Hepatocyte (in vitro differentiated cells): ENCODE measurements around the gene CHIC1. TPM values are rescaled to one million over a fixed set of nuclear protein-coding genes. Genes with fewer than 3 reads are reported as not detected.
"Not testable (repeated sequence)": the region's sequence is repeated elsewhere in the genome, so short reads cannot be mapped to it uniquely, and the experiment has no call there.

Source experiments
- DNase-seq: peaks from one replicate; pipeline ENCODE4 v3.0.0-alpha.2; 2016; ENCODE audit warnings: low spot score
- H2AFZ ChIP-seq: fragments of 200-600 bp; sonication (generic); 2 replicates; pipeline ENCODE4 v1.6.0; 2016; ENCODE audit warnings: antibody characterized with exemption, mild to moderate bottlenecking
- H3K27ac ChIP-seq: fragments of 200-600 bp; sonication (generic); 2 replicates; pipeline ENCODE4 v1.5.1; 2016; ENCODE audit warnings: mild to moderate bottlenecking
- H3K27me3 ChIP-seq: fragments of 200-600 bp; sonication (generic); 2 replicates; pipeline ENCODE4 v1.6.1; 2016
- H3K36me3 ChIP-seq: fragments of 200-600 bp; sonication (generic); replicated peaks from 2 replicates; pipeline ENCODE4 v1.5.1; 2016; ENCODE audit warnings: low read depth; ENCODE audit not compliant: insufficient read depth
- H3K4me1 ChIP-seq: fragments of 200-600 bp; sonication (generic); 2 replicates; pipeline ENCODE4 v1.5.1; 2016; ENCODE audit warnings: mild to moderate bottlenecking, moderate library complexity; ENCODE audit not compliant: insufficient read depth
- H3K4me2 ChIP-seq: fragments of 200-600 bp; sonication (generic); 2 replicates; pipeline ENCODE4 v1.6.0; 2016
- H3K4me3 ChIP-seq: fragments of 200-600 bp; sonication (generic); 2 replicates; pipeline ENCODE4 v1.5.1; 2016; ENCODE audit warnings: mild to moderate bottlenecking
- H3K79me2 ChIP-seq: fragments of 200-600 bp; sonication (generic); 2 replicates; pipeline ENCODE4 v1.6.0; 2017; ENCODE audit warnings: mild to moderate bottlenecking
- H3K9me2 ChIP-seq: fragments of 200-600 bp; sonication (generic); replicated peaks from 2 replicates; pipeline ENCODE4 v1.6.0; 2017; ENCODE audit warnings: mild to moderate bottlenecking; ENCODE audit not compliant: insufficient read depth
- H3K9me3 ChIP-seq: fragments of 200-600 bp; sonication (generic); 2 replicates; pipeline ENCODE4 v1.5.1; 2016; ENCODE audit warnings: low read depth, mild to moderate bottlenecking
- H4K20me1 ChIP-seq: fragments of 200-600 bp; sonication (generic); 2 replicates; pipeline ENCODE4 v1.6.0; 2016; ENCODE audit warnings: mild to moderate bottlenecking; ENCODE audit not compliant: insufficient read depth, poor library complexity, severe bottlenecking
- CTCF ChIP-seq: fragments of 200-600 bp; sonication (generic); IDR thresholded peaks from 2 replicates; pipeline ENCODE4 v1.5.1; 2016; ENCODE audit warnings: antibody characterized with exemption, mild to moderate bottlenecking; ENCODE audit not compliant: poor library complexity
- EZH2 ChIP-seq: fragments of 200-600 bp; sonication (generic); IDR thresholded peaks from 2 replicates; pipeline ENCODE4 v1.6.1; 2016; ENCODE audit warnings: antibody characterized with exemption, mild to moderate bottlenecking, borderline replicate concordance
- EZH2phosphoT487 ChIP-seq: fragments of 200-600 bp; sonication (generic); IDR thresholded peaks from one replicate; pipeline ENCODE4 v1.6.1; 2018; ENCODE audit warnings: antibody characterized with exemption, mild to moderate bottlenecking, low read depth, moderate library complexity; ENCODE audit not compliant: unreplicated experiment, severe bottlenecking
- WGBS: methylation state at CpG from one replicate; pipeline ENCODE4 v1.1.6; 2016; ENCODE audit warnings: low lambda C conversion rate; ENCODE audit errors: missing lambda C conversion rate; 5-methylcytosine and 5-hydroxymethylcytosine counted together
- polyA plus RNA-seq: library from polyadenylated mRNA; unstranded; fragments of >200 nt; fragmentation: Nextera tagmentation; extraction: Ambion mirVana; gene quantifications from 2 replicates; pipeline ENCODE4 v1.2.1, GENCODE V29; 2016
- total RNA-seq: library from RNA; depleted of rRNA; stranded (reverse); fragments of >200 nt; gene quantifications from 2 replicates; pipeline ENCODE4 v1.2.3, GENCODE V29; 2014

The CHIC1 gene
- total and polyA plus RNA-seq, 2 experiments from 2014 or later, result 1.3 to 15.9 TPM

- no peaks in the 10 kb centered on the region for H3K36me3 ChIP-seq
- WGBS, result 66% methylated on average over 5 of the region's 5 CpGs
- no peaks in the 10 kb centered on the region for H3K4me1 ChIP-seq
- H3K9me3 ChIP-seq, result no peaks in the 10 kb centered on the region
- no peak overlapping the region for H2AFZ ChIP-seq
- no peak overlapping the region for H3K27ac ChIP-seq
- no peaks in the 10 kb centered on the region for H3K79me2 ChIP-seq
- no peak for TF ChIP-seq EZH2phosphoT487
- TF ChIP-seq EZH2, result no peak
- no peak for TF ChIP-seq CTCF
- H4K20me1 ChIP-seq, result no peaks in the 10 kb centered on the region
- no peak for DNase-seq
- no peaks in the 10 kb centered on the region for H3K27me3 ChIP-seq
- no peak overlapping the region for H3K4me3 ChIP-seq
- no peak overlapping the region for H3K4me2 ChIP-seq
- no peaks in the 10 kb centered on the region for H3K9me2 ChIP-seq
Measured at GRCh38 chrX:73668779-73669178, 105.8 kb downstream of the CHIC1 start.

GRCh38 chrX:73681408-73681807 is 118.4 kb downstream of the CHIC1 start:
- H3K27ac ChIP-seq, result no peak overlapping the region
- H3K27me3 ChIP-seq, result no peaks in the 10 kb centered on the region
- no peaks in the 10 kb centered on the region for H3K36me3 ChIP-seq
- H3K4me1 ChIP-seq, result no peaks in the 10 kb centered on the region
- H2AFZ ChIP-seq, result no peak overlapping the region
- H3K79me2 ChIP-seq, result no peaks in the 10 kb centered on the region
- TF ChIP-seq EZH2phosphoT487, result no peak
- TF ChIP-seq EZH2, result no peak
- no peak for TF ChIP-seq CTCF
- H3K4me3 ChIP-seq, result no peak overlapping the region
- H4K20me1 ChIP-seq, result no peaks in the 10 kb centered on the region
- no peak for DNase-seq
- no peaks in the 10 kb centered on the region for H3K9me2 ChIP-seq
- no peak overlapping the region for H3K4me2 ChIP-seq
- no peaks in the 10 kb centered on the region for H3K9me3 ChIP-seq

GRCh38 chrX:73683236-73683859 is 120.4 kb downstream of the CHIC1 start:
- DNase-seq, result no peak
- TF ChIP-seq CTCF (no peak), EZH2phosphoT487 (no peak), EZH2 (no peak)
- Histone ChIP-seq H3K4me2 (no peak overlapping the region), H2AFZ (no peak overlapping the region), H3K4me1 (no peaks in the 10 kb centered on the region), H3K4me3 (no peak overlapping the region), H4K20me1 (no peaks in the 10 kb centered on the region), H3K36me3 (no peaks in the 10 kb centered on the region), H3K9me3 (no peaks in the 10 kb centered on the region), H3K27me3 (no peaks in the 10 kb centered on the region), H3K27ac (no peak overlapping the region), H3K79me2 (no peaks in the 10 kb centered on the region), H3K9me2 (no peaks in the 10 kb centered on the region)
- WGBS, result 71% methylated on average over 3 of the region's 3 CpGs

- not testable (repeated sequence) for H3K9me2 ChIP-seq, H3K27ac ChIP-seq, H3K27me3 ChIP-seq, DNase-seq, H3K4me1 ChIP-seq, H2AFZ ChIP-seq, H3K36me3 ChIP-seq, H3K79me2 ChIP-seq, H3K4me3 ChIP-seq, H3K4me2 ChIP-seq, H4K20me1 ChIP-seq
- H3K9me3 ChIP-seq, result peaks cover 12% of the 10 kb centered on the region
- 91% methylated on average over 1 of the region's 1 CpG for WGBS
Measured at GRCh38 chrX:73707014-73707413, 144.0 kb downstream of the CHIC1 start.
